ENCODE data around the gene MICB.

The MICB gene

DNA sequence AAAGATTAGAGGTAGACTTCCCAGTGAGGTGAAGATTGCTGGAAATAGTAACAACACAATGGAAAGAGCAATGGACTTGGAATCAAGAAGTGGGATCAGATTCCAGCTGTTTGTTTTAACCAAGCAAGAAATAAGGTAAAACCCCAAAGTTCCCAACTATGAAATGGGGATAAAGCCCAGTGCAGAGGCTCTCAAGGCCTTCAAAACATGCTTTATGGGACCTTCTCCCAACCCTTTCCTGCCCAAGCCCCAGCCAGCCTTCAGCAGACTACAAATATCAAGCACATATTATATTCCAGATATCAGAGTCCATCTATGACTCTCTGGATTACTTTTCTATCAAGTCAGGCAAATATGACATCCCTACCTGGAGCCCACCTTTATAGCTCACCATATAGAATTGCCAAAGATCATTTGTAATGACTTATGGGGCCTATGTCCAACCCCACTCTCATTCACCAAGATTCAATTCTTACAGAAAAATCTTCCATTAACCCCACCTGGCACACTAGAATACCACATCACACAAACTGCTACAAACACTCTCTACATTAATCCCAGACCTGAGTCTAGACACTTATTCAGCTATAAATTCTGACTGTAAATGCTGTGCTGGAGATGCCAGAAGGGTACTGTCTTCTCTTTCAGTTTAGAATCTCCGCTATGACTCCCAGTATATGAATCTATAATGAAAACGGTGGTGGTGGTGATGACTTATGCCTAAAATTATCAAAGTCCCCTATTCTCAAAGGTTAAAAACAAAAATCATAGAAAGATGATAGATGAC lies 37.8 kb downstream of the MICB start:
- DNase-seq = no peak

DNA sequence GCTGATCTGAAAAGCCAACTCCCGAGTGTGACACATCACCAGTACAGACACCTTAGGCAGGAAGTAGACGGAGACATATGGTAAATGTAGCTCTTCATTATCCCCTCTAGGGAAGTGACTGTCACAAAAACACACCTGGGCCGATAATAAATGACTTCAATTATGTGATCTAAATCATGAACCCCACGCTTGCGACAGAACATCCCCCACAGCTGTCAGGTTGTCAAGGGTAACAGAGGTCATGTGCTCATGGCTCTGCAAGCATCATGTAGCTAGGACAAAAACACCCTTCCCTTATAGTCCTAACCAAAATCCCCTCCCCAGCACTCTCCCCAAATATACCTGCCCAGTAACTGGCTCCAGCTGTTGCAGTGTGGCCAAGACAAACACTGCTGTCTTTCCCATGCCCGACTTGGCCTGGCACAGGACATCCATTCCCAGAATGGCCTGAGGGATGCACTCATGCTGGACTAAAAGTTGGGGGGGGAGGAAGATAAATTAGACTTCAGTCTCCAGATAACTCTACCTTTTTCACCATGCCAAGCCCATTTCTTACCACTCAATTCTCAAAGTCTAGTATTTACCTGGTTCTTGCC lies 41.0 kb downstream of the MICB start:
- DNase-seq = no peak

- no peak for DNase-seq
These were observed 42.7 kb downstream of the MICB start for GRCh38 chr6:31540640-31541039.

- DNase-seq = peak in 12 of 56 donors; percentile 19 to 63 (median 41)
These were observed 43.2 kb downstream of the MICB start for GRCh38 chr6:31541059-31541657.

- DNase-seq = peak; percentile 67 to 97 (median 92)
These were observed 43.9 kb downstream of the MICB start, which contains the start of gene DDX39B for GRCh38 chr6:31541658-31542521. Gene DDX39B, minus strand, starts transcription at chr6:31542003. Its CDS starts 1,471 bp downstream, at chr6:31540532.

DNA sequence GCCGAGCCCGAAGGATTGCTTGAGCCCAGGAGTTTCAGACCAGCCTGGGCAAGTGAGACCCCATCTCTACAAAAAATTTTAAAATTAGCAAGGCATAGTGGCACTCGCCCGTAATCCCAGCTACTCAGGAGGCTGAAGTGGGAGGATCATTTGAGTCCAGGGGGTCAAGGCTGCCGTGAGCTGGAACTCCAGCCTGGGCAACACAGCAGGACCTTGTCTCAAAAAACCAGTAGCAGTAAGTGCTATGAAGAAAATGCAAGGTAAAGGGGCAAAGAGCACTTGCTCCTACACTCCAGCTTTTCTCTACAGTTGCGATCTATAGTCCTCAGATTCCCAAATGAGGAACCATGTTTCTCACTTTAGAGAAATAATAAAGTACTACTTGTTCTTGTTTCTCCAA lies 45.7 kb downstream of the MICB start:
- no peak for DNase-seq

- no peak for DNase-seq
These were observed 46.7 kb downstream of the MICB start for GRCh38 chr6:31544676-31545075.

- DNase-seq = no peak
These were observed 47.3 kb downstream of the MICB start for GRCh38 chr6:31545291-31545690.

- peak; percentile 27 to 94 (median 86) for DNase-seq
These were observed 48.5 kb downstream of the MICB start, which contains the start of gene ATP6V1G2 for GRCh38 chr6:31546339-31546957. Gene ATP6V1G2, minus strand, starts transcription at chr6:31546608. Its CDS starts 49 bp downstream, at chr6:31546559.

DNA sequence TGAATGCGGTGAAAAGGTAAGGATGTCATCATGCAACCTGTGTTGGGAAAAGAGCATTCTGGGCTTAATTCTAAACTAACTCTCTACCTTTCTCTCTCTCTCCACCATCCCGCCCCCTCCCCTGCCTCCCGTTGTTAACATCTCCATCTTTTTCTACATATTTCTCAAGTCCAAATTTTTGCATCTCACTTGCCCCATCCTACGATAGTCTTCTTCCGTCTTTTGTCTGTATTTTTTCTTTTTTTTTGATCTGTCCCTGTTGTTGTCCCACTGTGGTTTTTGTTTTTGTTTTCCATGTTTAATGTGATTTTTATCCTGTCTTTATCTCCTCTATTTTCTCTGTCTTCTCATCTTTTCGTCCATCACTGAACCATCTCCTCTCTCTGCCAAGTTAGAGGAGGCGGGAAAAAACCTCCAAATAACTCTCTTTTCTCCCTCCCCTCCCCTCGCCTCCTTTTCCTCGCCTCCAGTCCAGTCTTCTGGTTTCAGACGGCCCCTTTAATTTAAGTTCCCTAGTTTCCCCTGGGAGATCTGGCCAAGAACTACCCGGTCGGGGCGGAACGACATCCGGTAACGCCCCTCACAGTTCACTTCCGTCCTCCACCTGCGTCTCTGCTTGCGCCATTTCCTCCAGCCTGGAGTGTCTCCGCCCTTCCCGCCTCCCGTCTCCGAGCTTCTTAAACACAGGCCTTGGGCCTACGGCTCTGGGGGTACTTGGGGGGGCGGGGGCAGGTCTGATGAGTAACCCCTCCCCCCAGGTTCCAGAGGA lies 49.2 kb downstream of the MICB start, which contains the start of gene NFKBIL1:
Gene NFKBIL1 (plus strand): TSS at position 651 of the 769 bp plus-strand sequence. CDS start 87 bp downstream, at position 738.
- DNase-seq = peak; percentile 53 to 98 (median 94)

DNA sequence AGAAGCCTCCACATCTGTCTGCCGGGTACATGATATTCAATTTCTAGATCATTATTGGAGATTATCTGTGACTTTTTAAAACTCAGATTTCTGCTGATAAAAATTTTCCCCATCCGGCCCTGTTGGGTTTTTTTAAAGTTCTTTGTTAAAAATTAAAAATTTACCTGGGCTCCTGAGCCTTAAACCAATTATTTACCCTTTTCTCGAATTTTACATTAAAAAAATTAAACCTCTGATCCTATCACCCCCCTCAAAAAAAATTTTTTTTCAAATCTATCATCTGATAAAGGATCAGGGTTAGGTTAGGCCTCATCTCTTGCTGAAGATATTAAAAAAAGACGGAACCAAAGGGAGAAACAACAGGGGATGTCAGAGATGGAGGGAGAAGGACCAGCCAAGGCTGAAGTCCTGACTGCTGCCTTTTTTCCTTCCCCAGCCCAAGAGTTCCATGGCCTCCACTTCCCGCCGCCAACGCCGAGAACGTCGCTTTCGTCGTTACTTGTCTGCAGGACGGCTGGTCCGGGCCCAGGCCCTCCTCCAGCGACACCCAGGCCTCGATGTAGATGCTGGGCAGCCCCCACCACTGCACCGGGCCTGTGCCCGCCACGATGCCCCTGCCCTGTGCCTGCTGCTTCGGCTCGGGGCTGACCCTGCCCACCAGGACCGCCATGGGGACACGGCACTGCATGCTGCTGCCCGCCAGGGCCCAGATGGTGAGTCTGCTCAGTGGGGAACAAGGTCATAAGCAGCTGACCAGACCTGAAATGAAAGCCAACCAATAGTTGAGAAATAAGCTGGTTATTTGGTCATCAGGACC lies 50.0 kb downstream of the MICB start:
- no peak for DNase-seq

DNA sequence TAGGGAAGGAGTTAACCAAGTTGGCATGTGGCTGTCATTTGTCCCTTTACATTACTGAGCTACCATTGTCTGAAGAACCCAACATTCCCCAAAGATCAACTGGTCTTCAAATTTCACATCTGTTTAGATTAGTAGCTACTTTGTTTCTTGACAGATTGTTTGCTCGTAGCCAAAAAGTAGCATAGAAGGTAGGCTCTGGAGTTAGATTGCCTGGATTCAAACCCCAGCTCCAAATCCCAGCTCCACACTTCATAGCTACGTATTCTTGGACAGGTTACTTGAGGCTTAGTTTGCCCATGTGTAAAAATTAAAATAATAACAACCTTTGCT lies 50.6 kb downstream of the MICB start:
- no peak for DNase-seq

DNA sequence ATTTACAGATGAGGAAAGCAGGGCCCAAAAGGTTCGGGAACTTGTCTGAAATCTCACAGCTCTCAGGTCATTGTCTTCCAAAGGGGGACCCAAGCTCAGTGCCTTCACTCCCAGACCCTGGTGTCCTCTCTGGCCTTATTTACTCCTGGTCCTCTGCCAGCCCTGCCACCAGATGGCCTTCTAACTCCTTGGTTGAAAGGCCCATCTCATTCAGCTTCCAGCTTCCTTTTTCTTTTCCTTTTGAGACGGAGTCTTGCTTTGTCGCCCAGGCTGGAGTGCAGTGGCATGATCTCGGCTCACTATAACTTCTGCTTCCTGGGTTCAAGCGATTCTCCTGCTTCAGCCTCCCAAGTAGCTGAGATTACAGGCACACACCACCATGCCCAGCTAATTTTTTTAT lies 53.4 kb downstream of the MICB start:
- peak in 12 of 56 donors; percentile 2 to 66 (median 14) for DNase-seq

- no peak for DNase-seq
These were observed 58.4 kb downstream of the MICB start for GRCh38 chr6:31556307-31556706.

GRCh38 chr6:31557443-31558317 lies 59.7 kb downstream of the MICB start:
- no peak for DNase-seq

GRCh38 chr6:31558318-31558625 lies 60.3 kb downstream of the MICB start:
- no peak for DNase-seq

- DNase-seq = peak in 25 of 56 donors; percentile 5 to 69 (median 25)
These were observed 60.9 kb downstream of the MICB start for GRCh38 chr6:31558631-31559500.

Measured in amygdala (tissue), 56 donors.